Left cardiac atrium (tissue), 4 donors: ENCODE results near the gene CACNA1H. TPM values are rescaled to one million over a fixed set of nuclear protein-coding genes. Genes with fewer than 3 reads are reported as not detected.

Experiments used
- ATAC-seq, 2 donors: fragments of 200-7000 bp; cut with Tn5 transposase; one replicate each; pipeline ENCODE4 v1.9.1; 2020; ENCODE audit warnings: mild to moderate bottlenecking in 2 of 2, moderate library complexity in 2 of 2
- DNase-seq: peaks from one replicate; pipeline ENCODE4 v3.0.0-alpha.2; 2020
- intact Hi-C, 2 donors: fragments of 100-400 bp; cut with DNase I; formaldehyde crosslinking; loops; one replicate each; pipeline versions ENCODE4 v1.14.1 to v1.15.1; 2022 to 2023
- total RNA-seq, 2 donors: library from RNA; stranded (reverse); fragmentation: NEBNext Ultra II Directional; extraction: Animal tissue kit (Norgen Biotek cat#: 25700); gene quantifications; one replicate each; pipeline ENCODE4 v1.2.1, GENCODE V29; 2021
- donor health status: DM: no; HTN: yes; CAD: no.
- donor health status: DM: no; HTN: yes; CAD: no; lungs with severe emphysema.
- donor health status: DM: yes; HTN: yes; CAD: no.
- donor health status: Dilated cardiomyopathy.

Gene CACNA1H
- total RNA-seq, 2 donors from 2014 or later, result 6.0 to 7.1 TPM

DNA sequence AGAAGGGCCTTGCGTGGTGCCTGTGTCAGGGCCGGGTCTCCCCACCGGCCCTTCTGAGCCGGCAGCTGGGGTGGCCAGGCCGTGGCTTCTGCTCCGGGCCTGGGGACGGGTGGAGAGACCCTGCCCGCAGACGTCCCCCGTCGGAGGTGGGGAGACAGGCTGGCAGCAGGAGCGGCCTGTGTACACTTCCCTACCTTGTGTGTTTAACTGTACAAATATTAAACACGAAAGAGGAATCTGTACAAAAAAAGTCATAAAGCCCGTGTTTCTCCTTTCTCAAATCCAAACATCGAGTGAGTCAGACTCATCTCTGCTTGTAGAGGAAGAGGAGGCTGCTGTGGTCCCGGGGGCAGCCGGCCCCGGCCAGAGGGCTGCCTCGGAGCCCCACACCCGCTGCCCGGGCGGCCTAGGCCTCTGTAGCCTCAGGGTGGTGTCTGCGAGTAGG is 2.0 kb downstream of the CACNA1H start:
- intact Hi-C loops, result no loop called here
- DNase-seq (no peak), ATAC-seq (no peak)

DNA sequence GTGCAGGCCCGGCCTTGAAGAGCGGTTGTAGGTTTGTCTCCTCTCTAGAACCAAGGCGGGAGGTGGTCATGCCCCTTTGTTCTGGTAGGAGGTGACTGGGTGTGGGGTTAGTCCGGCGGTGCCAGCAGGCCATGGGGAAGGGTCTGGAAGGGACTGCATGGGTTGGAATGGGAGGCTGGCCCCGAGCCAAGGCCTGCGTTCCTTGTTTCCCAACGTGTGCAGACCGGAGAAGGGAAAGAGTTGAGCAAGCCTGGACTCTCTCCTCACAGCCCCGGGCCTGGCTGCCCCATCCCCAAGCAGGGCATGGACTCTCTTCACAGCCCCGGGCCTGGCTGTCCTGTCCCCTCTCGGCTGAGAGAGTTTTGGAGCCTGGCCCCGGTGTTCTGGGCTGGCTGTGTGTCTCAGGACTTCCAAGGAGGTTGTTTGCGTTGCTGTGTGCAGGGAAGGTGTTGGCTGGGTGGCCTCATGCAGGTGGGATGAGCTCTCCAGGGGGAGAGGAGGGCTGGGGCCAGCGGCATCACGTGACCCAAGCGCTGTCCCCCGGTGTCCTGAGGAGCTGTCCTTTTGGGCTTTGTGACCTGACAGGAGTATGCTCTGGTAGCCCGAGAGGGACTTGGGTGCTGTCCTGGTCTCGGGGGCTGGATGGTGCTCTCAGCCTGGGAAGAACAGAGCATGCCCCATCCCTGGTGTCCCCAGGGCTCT is 2.6 kb downstream of the CACNA1H start:
- no peak for DNase-seq
- no peak for ATAC-seq
- intact Hi-C loops, result no loop called here

DNA sequence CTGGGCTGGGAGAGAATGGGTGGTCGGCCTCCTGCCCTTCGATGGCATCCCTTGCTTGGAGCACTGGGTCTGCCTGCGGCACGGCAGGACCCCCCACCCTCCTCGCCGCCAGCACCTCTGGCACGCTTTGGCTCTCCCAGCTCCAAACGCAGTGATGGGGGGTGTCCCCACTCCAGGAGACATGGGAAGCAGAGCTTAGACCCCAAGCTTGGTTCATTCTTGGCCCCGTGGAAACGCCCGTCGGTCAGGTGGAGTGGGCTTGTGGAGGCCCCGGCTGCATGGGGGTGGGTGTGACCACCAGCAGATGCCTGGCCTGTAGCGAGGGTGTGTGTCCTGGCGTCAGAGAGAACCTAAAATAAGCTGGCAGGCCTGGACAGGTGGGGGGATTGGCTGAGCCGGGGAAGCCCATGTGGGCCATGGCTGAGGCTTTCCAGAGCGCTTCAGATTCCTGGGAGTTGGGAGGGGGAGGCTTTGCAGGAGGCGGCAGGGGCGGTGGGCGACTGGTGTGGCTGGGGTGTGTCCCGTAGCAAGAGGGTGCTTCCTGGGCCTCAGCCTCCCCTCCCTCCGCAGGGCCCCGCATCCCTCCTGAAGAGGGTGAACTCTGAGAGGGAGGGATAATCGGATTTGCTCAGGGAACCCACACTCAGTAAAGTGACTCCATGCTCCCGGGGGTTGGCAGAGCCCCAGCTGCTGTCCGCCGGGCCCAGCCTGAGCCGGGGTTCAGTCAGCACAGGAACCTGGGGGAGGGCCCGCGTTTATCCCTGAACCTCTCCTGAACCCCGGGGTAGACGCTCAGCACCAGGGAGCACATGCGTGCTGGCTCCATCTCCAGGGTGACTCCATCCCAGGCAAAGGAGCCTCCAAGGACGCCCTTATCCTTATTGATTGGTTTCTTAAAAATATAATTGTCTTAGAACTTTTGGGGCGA is 3.4 kb downstream of the CACNA1H start:
- DNase-seq, result no peak
- ATAC-seq, result no peak
- intact Hi-C loops, result no loop called here

DNA sequence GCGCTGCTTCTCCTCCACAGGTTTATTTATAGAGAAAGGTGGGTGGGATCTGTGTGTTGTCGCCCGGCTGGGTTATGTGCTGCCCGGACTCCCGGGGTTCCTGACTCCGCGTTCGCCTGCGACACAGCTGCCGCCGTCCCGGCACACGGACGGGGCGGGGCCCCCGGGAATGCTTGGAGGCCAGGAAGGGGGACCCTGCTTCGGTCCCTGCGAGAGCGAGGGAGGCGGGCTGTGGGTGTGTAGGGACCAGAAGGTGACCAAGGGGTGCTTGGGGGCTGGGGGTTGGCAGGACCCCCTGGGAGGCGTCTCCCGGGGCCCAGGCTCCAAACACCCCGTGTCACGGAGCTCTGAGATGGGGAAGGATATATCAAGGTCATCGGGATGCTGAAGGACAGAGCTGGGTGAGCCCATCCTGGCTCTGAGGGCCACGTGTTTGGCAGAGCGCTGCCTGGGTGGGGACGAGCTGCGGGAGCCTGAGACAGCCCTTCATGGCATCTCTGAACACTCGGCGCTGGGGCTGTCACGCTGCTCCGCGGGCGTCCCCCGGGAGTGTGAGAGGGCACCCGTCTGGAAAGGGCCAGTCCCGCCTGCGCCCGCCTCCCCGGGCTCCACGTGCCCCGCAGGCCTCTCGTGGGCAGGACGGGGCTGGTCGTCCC is 4.2 kb downstream of the CACNA1H start:
- DNase-seq (no peak), ATAC-seq (no peak)
- intact Hi-C loops, result no loop called here

DNA sequence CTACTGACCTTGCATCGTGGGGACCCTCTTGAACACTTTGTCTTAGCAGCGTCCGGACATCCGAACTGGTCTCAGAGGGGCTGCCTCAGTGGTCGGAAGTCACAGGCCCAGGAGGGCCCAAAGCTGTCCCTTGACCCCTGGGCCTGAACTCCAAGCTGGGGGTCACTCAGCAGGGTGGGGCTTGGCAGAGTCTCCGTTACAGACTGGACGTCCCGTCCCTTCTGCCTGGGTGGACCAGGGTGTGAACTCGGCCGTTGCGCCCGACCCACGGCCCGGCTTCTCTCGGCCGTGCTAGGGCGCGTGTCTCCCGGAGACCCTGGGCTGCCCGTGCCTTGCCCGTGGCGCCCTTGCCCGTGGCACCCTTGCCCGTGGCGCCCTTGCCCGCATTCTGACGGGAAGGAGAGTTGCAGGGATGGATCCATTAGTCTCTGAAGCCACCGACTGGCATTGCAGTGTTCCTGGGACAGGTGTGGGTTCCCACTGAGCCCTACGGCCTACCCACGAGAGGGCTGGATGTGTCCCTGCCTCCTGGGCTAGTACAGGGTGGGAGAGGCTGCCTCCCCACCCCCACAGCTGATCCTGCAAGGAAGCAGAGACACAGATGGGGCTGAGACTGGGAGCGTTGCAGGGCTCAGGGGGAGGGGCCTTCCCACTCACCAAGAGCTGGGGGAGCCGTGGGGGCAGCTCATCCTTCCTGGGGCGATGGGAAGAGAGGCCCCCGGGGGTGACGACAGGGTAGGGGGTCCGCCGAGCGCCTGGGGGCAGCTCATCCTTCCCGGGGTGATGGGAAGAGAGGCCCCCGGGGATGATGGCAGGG is 4.9 kb downstream of the CACNA1H start:
- DNase-seq, result no peak
- intact Hi-C loops, result no loop called here
- peak in 1 of 2 donors; percentile 14 for ATAC-seq

DNA sequence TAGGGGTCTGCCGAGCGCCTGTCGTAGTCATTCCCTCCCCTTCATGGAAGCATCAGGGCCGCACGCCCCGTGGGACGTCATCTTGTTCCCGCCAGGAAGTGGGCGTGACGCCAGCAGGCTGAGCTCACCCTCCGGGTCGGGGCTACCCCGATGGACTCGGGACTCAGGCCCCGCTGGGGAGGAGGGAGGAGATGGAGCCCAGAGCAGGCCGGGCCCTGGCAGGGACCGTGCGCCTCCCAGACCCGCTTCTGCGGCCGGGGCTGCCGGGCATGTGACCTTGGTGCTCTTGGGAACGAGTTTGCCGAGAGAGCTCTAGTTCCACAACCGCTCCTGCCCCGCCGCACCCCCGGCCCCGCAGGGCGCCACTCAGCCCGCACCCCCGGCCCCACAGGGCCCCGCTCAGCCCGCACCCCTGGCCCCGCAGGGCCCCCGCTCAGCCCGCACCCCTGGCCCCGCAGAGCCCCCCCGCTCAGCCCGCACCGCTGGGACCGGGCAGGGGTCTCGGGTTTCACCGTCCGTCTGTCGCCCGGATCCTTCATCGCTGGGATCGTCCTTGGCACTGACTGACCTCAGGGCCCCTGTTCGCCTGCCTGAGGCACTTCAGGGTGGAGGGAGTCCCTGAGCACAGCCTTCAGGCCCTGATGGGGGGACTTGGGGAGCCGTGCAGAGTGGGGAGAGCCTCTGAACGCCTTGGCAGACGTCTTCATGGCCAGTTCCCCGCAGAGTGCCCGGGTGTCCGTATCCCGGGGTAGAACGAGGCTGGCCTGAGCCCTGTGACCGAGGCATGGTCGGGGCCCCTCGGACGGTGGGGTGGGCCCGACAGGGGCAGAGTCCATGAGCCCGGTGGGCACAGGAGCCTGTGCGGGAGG is 5.8 kb downstream of the CACNA1H start:
- DNase-seq (peak; percentile 75), ATAC-seq (peak; percentile 13 to 17)
- intact Hi-C loops, result no loop called here

DNA sequence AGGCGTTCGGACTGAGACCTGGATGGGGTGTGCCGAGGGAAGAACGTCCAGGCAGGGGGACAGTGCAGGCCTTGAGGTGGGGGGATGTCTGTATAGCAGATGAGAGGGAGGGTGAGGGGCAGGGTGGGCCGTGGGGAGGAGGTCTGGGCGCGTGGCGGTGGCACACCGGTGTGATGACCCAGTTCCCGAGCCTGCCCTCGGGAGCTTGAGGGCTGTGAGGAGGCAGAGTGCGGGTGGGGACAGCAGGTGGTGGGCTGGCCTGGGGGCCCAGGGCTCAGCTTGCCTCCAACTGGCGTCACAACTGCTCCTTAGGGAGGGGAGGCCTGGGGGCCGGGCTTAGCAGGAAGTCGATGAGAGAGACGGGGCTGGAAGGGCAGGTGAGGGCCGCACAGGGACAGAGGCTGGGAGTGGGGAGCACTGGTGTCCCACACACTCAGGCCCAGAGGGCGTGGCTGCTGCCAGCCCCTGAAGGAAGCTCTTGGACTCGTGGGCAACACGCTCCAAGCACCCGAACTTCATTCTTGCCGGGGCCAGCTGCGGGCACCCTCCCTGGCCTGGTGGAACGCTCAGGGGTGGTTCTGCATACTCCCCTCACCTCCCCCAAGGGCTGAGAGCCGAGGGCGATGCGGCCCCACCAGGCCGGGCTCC is 6.5 kb downstream of the CACNA1H start:
- DNase-seq (no peak), ATAC-seq (no peak)
- intact Hi-C loops, result no loop called here

DNA sequence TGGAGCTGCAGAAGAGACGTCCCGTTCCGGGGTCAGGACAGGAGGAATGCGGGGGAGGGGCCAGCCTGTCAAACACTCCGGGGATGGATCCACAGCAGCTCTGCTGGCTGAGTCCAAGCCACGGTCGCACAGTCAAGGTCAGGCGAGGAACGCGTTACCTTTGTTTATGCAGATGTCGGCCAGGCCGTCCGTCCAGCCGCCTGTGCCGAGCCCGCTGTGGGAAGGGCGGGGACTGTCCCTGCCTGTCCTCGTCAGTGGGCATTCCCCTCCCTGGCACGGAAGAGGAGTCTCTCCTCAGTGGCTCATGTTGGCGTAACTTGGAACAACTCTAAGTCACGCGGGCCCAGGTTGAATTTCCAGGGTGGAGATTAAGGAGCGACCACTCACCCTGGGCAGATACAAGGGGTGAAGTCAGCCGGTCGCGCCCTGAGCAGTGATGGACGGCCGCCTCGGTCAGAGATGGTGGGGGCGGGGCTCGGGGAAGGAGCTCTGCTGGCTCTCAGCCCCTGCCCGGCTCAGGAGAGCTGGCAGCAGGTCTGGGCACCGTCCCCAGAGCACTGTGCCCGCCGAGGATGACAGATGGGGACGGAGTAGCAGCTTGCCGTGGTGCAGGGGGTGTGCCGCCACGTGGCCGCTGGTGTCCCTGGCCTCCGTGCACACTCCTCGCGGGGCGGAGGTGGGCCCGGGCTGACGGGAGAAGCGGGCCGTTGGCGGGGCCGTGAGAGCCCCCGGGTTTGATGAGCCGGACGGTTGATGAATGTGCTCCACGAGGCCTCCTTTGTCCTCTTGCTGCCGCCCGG is 7.3 kb downstream of the CACNA1H start:
- intact Hi-C loops, result no loop called here
- peak; percentile 60 for DNase-seq

DNA sequence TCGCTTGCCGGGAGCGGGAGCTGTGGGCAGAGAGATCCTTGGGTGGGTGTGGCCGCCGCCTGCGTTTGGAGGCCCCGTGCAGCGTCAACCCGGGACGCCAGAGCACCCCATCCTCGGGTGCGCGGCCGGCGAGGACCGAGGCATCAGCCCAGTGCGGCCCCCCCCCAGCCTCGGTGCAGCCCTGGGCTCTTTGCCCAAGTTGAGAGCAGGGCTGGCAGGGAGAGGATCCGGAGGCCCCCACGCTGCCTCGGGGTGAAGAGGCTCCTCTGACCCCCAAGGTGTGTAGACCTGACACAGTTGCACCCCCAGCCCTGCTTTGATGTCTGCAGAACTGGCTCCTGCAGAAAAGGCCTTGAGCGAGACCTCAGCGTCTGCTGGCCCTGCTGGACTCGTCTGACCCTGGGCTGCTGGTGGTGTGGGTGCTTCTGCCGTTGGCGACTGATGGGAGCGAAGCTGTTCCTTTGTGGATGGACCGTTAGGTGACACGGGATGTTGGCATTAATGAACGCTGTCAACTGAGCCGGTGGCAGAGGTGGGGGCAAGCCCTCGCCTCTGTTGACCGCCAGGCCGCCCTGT is 8.0 kb downstream of the CACNA1H start:
- ATAC-seq (no peak), DNase-seq (no peak)
- intact Hi-C loops, result no loop called here

More for the DNA sequence above, 7.3 kb downstream of the CACNA1H start:
- peak; percentile 78 to 81 for ATAC-seq

DNA sequence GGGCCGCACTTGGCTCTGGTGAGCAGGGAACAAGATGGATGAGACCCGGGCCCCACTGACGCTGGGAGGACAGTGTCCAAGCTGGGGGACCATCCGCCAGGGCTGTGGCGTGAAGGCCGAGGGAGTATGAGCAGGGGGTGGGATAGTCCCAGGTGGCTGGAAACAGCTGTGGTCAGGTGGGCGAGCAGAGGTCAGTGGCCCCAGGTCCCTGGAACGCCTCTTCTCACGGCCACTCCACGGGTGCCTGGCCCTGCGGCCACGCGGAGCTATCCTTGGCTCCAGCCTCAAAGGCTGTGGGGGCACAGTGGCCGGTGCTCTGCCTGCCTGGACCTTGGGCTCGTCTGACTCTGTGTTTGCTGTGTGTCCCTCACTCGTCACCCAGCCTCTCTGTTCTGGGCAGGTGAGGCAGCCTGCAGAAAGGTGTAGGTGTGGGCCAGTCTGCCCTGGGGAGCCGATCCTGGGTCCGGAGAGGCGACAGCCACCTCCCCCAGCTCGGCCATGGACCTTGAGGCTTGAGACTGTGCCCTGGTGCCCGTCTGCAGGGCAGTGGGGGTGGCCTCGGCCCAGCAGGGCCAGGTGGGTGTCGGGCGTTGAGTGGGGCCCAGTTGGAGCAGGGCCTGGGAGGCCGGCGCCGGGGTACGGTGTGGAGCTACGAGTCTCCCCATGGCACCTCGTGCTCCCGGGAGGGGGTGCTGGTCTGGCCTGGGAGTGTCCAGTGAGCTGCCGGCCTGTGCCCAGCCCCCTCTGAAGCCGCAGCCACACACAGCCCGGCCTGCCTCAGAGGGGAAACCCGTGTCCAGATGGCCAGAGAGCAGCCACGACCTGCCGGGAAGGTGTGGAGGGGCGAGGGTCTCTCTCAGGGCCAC is 10.0 kb downstream of the CACNA1H start:
- ATAC-seq (no peak), DNase-seq (no peak)
- intact Hi-C loops, result no loop called here

DNA sequence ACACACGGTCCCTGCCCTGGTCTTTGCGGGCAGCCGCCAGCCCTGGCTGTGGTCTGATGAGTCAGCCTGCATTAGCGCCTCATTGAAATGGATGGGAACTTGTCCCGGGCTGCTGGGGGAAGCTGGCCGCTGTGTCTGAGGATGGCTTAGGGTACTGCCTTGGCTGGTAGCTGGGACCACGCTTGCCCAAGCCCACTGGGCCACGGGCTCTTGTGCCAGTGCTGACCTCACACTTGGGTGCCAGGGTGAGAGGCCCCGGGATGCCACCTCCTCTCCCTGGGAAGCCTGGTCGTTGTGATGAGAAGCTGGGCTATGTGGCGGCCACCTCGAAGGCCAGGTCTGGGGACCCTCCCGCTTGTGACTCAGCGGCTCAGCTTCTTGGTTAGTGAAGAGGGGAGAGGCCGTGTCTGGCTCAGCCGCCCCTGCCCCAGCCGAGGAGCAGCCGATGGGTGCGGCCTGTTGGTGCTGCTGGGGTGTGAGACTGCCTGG is 10.7 kb downstream of the CACNA1H start:
- no peak for DNase-seq
- intact Hi-C loops, result no loop called here

DNA sequence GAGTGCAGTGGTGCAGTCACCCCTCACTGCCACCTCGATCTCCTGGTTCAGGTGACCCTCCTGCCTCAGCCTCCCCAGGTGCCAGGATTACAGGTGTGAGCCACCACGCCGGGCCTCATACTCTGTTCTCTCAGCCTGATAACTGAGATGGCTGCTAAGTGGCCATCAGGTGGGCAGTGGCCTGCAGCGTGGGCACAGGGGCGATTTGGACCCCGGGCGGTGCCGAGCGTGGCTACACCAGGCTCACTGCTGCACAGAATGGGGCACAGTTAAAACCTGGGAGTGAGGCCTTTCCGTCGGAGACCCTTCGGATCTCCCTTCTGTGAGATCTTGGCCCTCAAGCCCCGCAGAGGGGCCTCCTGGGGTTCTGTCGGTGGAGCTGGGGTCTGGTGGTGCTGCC is 11.5 kb downstream of the CACNA1H start:
- no peak for ATAC-seq
- intact Hi-C loops, result no loop called here
- DNase-seq, result no peak

More for the DNA sequence above, 10.7 kb downstream of the CACNA1H start:
- no peak for ATAC-seq

DNA sequence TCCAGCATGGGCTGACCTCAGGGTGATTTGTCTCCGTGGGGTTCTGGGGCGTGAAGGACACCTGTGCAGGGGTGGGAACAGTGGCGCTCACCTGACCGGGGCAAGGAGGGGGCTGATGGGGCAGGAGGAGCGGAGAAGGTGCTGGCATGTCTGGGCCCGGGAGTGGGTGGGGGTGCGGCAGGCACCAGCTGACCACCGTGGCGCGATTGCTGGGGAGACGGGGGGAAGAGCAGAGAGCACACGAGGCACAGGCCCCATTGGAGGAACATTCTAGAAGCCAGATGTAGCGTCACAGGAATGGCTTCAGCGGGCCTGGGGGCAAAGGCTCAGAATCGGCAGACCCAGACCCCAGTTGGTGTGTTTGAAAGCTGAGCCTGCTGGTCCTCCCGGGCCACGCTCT is 12.1 kb downstream of the CACNA1H start:
- no peak for ATAC-seq
- intact Hi-C loops, result no loop called here
- no peak for DNase-seq

DNA sequence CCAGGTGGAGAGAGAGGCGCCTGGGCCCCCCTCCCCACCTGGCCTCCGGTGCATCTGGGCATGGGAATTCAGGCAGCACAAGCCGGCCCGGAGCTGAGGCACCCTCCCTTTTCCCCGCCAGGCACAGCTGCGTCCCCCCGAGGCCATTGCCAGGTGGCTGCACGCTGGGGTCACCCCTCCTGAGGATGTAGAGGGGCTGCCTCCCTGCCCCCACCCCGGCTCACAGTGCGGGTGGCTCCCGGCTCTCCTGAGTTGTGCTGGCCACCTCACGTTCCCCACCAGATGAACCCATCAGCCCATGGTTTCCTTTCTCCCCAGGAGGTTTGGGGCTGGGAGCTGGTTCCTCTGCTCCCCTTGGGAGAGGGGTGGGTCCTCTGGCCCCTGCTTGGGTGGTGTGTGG is 12.6 kb downstream of the CACNA1H start:
- ATAC-seq (no peak), DNase-seq (no peak)
- intact Hi-C loops, result no loop called here

DNA sequence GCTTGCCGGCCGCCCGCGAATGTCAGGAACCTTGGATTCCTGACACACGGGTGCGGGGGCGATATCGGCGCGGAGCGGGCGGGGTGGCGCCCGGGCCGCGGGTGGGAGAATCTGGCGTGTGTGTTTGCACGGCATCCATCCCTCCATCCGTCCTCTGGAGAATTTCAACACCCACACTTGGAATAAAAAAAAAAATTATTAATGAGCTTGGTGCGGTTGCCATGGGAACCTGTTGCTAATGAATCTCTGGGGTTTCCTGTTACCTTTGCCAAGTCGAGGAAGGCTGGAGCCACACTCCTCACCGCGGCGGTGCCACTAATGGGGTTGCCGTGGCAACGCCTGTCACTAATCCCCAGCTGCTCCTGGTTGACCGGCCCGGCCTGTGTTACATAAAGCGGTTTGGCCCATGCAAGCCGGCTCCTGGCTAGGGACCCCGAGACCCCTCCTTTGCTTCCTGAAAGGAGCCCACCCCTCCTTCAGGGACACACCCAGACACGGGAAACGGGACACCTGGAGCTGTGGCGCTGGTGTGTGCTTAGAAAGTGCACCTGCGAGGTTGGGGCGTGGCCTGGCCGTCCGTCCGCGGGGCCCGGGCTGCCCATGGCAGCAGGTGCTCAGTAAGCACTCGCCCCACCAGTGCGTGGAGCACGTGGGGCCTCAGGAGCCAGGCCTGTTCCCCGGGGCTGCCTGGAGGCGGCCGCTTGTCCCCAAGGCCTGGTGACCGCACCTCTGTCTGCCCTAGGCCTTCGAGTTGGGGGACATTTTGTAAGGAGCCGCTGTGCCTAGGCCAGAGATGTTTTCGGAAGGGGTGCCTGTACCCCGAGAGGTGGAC is 14.6 kb downstream of the CACNA1H start:
- intact Hi-C loops, result no loop called here
- DNase-seq (no peak), ATAC-seq (no peak)
